ENCODE results near the gene GLIS2.

GLIS2 gene

GRCh38 chr16:4288148-4288921 is 27.5 kb upstream of the GLIS2 start:
- no peak overlapping the region; the same call in 1 of the 2 replicates for H3K4me3 ChIP-seq (ENCODE audit: low read depth, low read length)
- H3K4me1 ChIP-seq (ENCODE audit: control insufficient read depth, insufficient read depth, low read length): no peaks in the 10 kb centered on the region
- no peak overlapping the region for H3K27ac ChIP-seq (ENCODE audit: extremely low read depth, low read depth, low read length)
- no peaks in the 10 kb centered on the region for H3K36me3 ChIP-seq (ENCODE audit: control insufficient read depth in 2 of 2, insufficient read depth in 1 of 2, low read length in 2 of 2)
- POLR2A ChIA-PET: interaction anchor here (0.7 to 1.0 kb wide), 3 partner anchors 10 to 17 kb away, joined by 3 read pairs; partner anchors contain the start of gene TFAP4
- no peaks in the 10 kb centered on the region for H3K9me3 ChIP-seq (ENCODE audit: control insufficient read depth, insufficient read depth, low read depth, low read length)
- CTCF ChIA-PET: interaction anchor here (0.6 to 4.0 kb wide), 37 partner anchors 11 to 1139 kb away, joined by 3 to 63 read pairs (median 4); partner anchors contain the start of genes GLIS2 and PAM16
- TF ChIP-seq ZNF416 (tag by site-specific recombination; IDR thresholded peaks at IDR 0.05) (no peak), ZNF654 (tag by site-specific recombination; IDR thresholded peaks at IDR 0.05; ENCODE audit: low read depth) (peak; percentile 85), CTCF (tag by site-specific recombination; IDR thresholded peaks at IDR 0.05) (peak; percentile 92), GLIS1 (tag by site-specific recombination; IDR thresholded peaks at IDR 0.05) (peak; percentile 72), ZNF704 (tag by site-specific recombination; IDR thresholded peaks at IDR 0.05) (no peak), PRDM10 (tag by site-specific recombination; IDR thresholded peaks at IDR 0.05) (0 out of 2 replicates have a peak, but pooled peaks have one; percentile 15), ZNF10 (tag by site-specific recombination; IDR thresholded peaks at IDR 0.05) (no peak), ZBTB8A (tag by site-specific recombination; IDR thresholded peaks at IDR 0.05) (peak; percentile 31; the same call in 1 of the 2 replicates), ZNF561 (tag by site-specific recombination; IDR thresholded peaks at IDR 0.05; ENCODE audit: borderline replicate concordance) (no peak), ZBTB10 (tag by site-specific recombination; IDR thresholded peaks at IDR 0.05) (peak; percentile 91), ZBTB17 (tag by site-specific recombination; IDR thresholded peaks at IDR 0.05) (peak; percentile 91), ZXDB (tag by site-specific recombination; IDR thresholded peaks at IDR 0.05) (peak; percentile 38; the same call in 1 of the 2 replicates), ZBTB11 (tag by site-specific recombination; conservative IDR thresholded peaks at IDR 0.05; ENCODE audit: low read depth) (peak; percentile 73), ZNF2 (tag by site-specific recombination; IDR thresholded peaks at IDR 0.05) (peak; percentile 92), ZNF501 (tag by site-specific recombination; IDR thresholded peaks at IDR 0.05) (peak; percentile 32; the same call in 1 of the 2 replicates), SP7 (tag by site-specific recombination; IDR thresholded peaks at IDR 0.05) (0 out of 2 replicates have a peak, but pooled peaks have one; percentile 27), ZNF292 (tag by site-specific recombination; IDR thresholded peaks at IDR 0.05; ENCODE audit: borderline replicate concordance, low read depth) (no peak), ZNF660 (tag by site-specific recombination; IDR thresholded peaks at IDR 0.05) (no peak), KLF17 (tag by site-specific recombination; IDR thresholded peaks at IDR 0.05) (peak; percentile 47; the same call in 1 of the 2 replicates), PATZ1 (tag by site-specific recombination; IDR thresholded peaks at IDR 0.05) (peak; percentile 84)
